GM18526 (cell line): Measurements from ENCODE around the gene SNAPC4.
A peak's percentile ranks its signal among the peaks of the same experiment; 100 is the strongest.

ENCODE experiments used
- POLR2A ChIP-seq: IDR thresholded peaks from 3 replicates; pipeline ENCODE4 v1.6.1; 2011; ENCODE audit not compliant: insufficient read length; ENCODE audit errors: extremely low read depth

Gene SNAPC4

GRCh38 chr9:136365775-136366222 lies 34.2 kb downstream of the SNAPC4 start:
- no peak for TF ChIP-seq POLR2A

DNA sequence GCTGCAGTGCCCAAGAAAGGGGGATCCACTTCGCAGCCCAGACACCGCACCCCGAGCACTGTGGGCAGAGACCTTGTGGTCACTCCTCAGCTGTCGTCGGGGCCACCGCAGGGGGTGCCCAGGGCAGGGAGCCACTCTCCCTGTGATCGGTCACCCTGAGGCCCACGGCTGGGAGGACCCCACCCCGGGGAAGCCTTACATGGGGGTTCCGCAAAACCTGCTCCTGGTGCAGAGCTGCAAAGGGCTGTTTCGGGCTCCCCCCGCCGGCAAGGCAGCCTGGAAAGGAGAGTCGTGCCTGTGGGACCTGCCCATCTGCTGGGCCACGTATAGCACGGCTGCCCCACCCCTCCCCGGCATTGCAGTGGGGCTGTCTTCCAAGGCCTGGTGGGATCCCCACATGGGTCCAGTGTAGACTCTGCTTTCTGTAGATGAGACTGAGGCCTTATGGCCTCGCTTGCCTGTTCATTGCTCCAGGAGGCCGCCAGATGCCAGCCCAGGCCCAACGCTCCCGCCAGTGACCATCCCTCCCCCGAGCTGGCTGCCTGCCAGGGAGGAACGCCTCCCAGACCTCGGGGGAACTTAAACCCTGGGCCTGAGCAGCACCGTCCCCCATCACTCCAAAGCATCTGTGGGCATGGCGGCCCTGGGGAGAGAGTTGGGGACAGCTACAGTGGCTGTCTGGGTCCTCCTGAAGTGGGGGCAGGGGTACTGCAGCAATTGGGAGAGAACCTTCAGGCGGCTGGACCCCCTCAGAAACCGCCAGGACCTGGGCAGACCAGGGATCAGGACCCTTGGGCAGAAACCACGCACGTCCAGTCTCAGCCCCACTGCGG lies 34.8 kb downstream of the SNAPC4 start:
- TF ChIP-seq POLR2A: no peak

DNA sequence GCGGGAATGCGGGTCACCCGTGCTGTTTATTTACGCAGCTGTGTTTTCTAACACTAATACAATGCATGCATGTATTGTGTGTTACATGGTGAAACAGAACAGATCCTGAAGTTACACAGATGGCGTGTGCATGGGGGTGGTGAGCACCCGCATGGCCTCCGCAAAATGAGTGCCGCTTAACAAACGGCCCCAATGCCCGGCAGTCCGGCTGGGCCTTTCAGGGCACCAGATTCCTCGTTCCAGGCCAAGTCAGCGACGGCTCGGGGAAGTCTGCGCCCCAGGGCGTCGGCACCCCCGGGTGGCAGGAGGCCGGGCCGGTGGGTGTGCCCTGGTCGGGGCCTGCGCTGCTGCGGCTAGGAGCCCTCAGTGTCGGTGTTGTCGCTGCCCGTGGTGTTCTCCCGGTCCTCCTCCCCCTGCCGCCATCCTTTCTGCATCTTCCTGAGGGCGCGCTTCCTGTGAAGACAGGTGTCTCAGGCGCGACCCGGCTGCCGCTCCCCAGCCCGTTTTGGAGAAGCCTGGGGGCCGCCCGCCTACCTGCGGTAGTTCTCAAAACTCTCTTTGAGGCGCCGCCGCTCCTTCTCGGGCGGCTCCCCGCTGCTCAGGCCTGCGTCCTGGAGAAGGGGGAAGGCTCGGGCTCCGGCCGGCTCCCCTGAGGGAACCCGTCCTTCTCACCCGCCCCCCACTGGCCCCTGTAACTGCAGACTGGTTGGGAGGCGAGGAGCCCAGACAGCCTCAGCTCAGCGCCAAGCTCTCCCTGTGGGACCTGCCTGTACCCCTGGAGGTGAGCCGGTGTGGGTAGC lies 35.8 kb downstream of the SNAPC4 start:
- no peak for TF ChIP-seq POLR2A

GRCh38 chr9:136363106-136363948 lies 36.6 kb downstream of the SNAPC4 start, which contains the start of gene DNLZ:
Gene DNLZ (minus strand): TSS chr9:136363744. CDS start chr9:136363714, 30 bp downstream.
- peak; percentile 91 for TF ChIP-seq POLR2A

DNA sequence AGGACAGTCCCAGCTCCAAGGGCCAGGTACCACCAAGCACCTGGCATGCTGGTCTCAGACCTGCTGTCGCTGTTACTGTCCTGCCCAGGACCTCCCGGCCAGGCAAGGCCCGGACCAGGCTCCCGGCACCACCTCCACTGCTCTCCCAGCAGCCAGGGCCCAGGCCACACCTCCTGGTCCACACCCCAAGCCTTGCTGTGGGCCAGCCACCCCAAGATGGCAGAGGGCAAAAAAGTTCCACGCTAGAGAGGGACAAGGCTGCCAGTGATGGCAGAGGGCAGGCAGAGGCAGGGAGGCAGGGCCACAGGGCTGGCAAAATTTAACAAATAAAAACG lies 37.6 kb downstream of the SNAPC4 start:
- no peak for TF ChIP-seq POLR2A

GRCh38 chr9:136361754-136362449 lies 38.1 kb downstream of the SNAPC4 start:
- no peak for TF ChIP-seq POLR2A

DNA sequence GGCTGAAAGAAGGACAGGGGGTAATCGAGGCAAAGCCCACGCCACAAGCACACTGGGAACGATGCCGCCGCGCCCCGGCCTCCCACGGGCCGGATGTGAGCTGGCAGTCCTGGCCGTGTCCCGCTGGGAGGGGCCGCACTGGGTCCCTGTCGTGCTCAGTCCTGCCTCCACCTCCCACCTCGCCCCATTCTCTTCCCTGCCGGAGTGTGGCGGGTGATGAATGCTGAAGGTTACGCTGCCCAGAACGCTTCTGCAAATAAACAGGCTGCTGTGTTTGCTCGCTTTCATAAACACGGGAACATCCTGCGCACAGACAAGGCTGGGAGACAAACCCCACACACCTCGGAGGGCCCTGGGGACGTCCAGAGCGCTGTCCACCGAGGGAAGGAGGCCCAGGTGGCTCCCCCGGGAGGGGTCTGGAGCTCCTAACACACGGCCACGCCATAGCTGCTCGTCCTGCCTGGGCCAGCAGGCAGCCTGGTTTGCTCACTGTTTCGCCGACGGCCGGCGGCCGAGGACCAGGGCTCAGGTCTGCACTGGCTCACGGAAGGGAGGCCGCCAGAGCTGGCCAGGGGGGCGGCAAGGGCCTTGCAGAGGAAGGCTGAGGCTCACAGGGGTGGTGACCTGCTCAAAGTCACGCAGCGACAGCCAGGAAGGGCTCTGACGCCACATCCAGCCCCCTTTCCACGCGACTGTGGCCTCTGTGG lies 38.8 kb downstream of the SNAPC4 start:
- no peak for TF ChIP-seq POLR2A

- TF ChIP-seq POLR2A: no peak
Observed at GRCh38 chr9:136359774-136360718, 39.9 kb downstream of the SNAPC4 start.

DNA sequence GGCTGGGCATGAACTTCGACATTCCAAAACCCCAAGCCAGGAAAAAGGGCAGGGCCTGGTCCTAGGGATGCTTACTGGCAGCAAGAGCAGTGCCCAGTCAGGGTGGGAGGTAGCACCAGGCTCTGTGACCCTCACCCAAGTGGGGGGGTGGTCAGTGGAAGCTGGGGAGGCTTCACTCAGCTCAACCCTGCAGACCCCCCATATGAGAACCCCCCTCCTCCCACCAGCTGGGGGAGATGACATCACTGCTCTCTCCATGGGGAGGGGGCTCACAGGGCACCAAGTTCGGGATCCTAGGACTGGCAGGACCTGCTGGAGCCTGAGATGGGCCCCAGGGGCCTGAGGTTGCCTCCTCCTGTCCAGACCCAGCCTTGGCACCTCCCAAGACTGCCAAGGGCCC lies 41.1 kb downstream of the SNAPC4 start:
- TF ChIP-seq POLR2A: no peak

DNA sequence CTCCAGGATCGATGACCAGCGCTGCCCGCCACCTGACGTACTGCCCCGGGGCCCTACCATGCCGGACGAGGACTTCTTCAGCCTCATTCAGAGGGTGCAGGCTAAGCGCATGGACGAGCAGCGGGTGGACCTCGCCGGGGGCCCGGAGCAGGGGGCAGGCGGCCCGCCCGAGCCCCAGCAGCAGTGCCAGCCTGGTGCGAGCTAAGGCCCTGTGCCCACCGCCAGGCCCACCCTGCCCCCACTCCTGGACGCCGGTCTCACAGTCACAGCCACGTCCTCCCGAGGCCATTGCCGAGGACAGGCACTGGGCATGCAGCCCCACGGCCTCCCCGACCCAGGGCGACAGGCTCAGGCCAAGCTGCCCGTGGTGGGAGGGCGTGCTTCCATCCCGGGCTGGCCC lies 42.0 kb downstream of the SNAPC4 start:
- no peak for TF ChIP-seq POLR2A

GRCh38 chr9:136357202-136357725 lies 42.7 kb downstream of the SNAPC4 start:
- TF ChIP-seq POLR2A: no peak

- no peak for TF ChIP-seq POLR2A
Observed at GRCh38 chr9:136355616-136356557, 44.1 kb downstream of the SNAPC4 start.
